SKM-1 (cell line): ENCODE data around the gene RIN1.
"Not testable (repeated sequence)": the region's sequence is repeated elsewhere in the genome, so short reads cannot be mapped to it uniquely, and the experiment has no call there.

Experiments used
- DNase-seq: peaks from one replicate; lab custom pipeline; 2025; ENCODE audit not compliant: unreplicated experiment; lab: John Stamatoyannopoulos, UW

RIN1 gene

DNA sequence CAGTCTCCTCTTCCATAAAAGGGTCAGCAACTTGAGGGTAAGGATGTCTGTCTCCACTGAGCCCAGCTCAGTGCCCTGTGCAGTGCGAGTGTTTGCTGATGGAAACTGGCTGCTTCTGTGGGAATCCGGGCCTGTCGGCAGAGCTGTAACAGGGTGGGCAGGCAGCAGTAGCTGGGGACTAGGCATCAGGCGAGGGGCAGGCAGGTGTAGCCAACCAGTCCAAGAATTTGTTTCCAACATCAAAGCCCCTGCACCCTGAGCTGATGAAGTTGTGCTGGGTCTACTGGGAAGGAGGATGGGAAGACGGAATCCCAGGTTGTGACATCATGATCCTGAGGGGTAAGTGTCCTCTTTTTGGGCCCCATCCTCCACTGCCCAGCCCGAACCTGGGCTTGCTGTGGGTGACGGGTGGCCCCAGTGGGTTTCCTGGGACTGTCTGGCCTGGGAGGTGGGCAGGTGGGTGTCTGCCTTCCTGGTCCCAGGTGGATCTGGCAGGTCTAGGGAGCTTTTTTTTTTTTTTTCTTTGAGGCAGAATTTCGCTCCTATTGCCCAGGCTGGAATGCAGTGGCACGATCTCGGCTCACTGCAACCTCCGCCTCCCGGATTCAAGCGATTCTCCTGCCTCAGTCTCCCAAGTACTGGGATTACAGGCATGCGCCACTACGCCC lies 24.3 kb upstream of the RIN1 start:
- no peak for DNase-seq

- no peak for DNase-seq
Observed at GRCh38 chr11:66359662-66360087, 23.4 kb upstream of the RIN1 start.

DNA sequence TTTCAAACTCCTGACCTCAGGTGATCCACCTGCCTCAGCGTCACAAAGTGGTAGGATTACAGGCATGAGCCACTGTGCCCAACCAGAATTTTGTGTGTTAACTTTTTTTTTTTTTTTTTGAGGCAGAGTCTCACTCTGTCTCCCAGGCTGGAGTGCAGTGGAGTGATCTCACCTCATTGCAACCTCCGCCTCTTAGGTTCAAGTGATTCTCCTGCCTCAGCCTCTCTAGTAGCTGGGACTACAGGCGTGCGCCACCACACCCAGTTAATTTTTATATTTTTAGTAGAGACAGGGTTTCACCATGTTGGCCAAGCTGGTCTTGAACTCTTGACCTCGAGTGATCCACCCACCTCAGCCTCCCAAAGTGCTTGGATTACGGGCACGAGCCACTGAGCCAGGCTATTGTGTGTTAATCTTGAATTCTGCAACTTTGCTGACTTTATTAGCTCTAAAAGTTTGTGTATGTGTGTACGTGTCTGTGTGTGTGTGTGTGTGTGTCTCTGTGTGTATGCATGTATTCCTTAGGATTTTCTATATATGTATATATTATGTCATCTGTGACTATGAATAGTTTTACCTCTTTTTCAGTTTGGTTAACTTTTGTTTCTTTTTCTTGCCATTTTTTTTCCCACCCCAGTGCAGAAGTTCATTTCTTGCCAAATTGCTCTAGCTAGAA lies 14.5 kb upstream of the RIN1 start:
- not testable (repeated sequence) for DNase-seq

GRCh38 chr11:66349084-66349386 lies 12.8 kb upstream of the RIN1 start:
- no peak for DNase-seq

DNA sequence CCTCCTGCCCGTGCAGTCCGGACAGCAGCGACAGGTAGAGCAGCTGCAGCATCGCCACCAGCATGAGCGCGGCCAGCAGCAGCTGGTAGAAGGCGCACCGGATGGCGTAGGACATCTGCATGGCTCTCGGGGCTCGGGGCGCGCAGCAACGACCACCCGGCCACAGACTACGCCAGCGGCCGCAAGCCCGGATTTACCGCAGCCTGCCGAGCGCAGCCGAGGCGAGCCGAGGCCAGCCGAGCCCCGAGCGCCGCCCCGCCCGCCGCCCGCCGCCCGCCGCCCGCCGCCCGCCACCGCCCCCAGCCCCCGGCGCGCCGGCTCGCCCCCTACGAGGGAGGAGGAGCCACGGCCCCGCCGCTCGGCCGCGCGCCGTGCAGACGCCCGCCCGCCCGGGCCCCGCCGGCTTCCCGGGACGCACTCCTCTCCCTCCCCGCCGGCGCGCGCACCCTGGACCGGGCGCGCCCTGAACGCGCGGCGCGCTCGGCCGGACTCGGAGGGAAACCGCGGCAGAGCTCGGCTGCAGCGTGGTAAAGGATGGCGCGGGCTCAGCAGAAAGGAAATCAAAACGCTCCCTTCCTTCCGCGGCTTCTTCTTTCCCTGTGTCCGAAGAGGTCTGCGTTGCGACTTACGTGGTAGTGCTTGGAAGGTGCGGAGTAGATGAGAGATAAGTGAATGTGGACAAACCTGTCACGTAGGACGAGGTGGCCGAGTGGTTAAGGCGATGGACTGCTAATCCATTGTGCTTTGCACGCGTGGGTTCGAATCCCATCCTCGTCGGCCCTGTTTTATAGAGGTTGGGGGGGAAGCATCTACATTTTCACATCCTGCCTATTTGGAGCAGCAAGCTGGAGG lies 11.4 kb upstream of the RIN1 start, which contains the start of gene B4GAT1:
TSS of gene B4GAT1 (minus strand) at position 205 of the 852 bp plus-strand sequence. CDS start at position 121, 84 bp downstream.
- peak; percentile 83 for DNase-seq

DNA sequence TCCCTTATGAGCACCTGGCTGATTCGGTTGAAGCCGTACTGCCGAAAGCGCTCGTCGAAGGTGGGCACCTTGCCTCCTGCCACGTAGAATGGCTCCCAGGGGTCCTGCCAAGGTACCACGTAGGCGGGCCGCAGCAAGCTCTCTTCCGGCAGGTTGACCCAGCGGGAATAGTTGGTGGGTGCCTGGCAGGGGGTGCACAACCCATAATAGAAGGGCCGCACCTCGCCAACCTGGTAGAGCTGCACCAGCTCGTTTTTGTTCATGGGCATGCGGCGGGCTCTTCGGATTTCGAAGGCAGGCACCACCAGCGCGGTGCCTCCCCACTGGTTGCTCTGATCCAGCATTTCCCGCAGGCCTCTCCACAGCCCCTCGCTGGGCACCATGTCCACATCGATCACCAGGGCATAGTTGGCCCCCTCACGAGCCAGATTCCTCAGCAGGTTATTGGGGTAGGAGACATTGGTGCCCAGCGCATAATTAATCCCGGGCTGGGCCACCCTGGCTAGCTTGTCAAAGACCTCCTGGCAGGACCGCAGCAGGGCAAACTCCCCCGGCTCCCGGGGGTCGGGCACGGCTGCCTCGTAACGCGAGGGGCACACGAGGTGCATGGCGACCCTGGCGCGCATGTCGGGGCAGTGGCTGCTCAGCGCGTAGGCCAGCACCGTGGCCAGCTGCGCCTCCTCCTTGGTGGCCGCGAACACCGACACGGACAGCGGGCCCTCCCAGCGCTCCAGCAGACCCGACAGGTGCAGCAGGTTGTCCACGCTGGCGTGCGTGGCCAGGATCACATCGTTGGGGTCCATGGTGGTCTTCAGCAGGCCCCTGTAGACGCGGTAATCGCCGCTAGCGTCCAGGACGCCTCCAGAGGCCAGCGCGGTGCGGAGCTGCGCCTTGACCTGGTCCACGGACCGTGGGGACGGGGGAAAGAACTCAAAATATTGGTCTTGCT lies 10.5 kb upstream of the RIN1 start:
- DNase-seq, result no peak

GRCh38 chr11:66345316-66345649 lies 9.0 kb upstream of the RIN1 start:
- DNase-seq, result no peak

- peak; percentile 81 for DNase-seq
Observed at GRCh38 chr11:66344550-66345315, 8.5 kb upstream of the RIN1 start, which contains the start of gene BRMS1. TSS of gene BRMS1 (minus strand) at chr11:66345104. CDS start at chr11:66342234, 2,870 bp downstream.

DNA sequence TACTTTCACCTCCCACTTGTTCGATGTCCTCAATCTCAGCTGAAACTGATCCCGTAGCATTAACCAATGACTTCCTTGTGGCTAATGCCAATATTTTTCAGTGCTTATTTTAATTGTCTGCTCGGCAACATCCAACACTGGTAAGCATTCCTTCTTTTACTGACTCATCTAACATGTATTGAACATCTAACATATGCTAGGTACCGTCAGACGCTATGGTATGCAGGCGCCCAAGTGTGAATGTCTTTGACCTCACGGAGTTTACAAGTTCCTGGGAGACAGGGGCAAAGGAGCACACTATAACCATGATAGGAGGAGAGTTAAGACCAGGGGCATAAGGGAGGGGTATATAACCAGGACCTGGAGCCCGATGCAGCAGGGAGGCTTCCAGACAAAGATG lies 6.9 kb upstream of the RIN1 start:
- DNase-seq, result no peak

DNA sequence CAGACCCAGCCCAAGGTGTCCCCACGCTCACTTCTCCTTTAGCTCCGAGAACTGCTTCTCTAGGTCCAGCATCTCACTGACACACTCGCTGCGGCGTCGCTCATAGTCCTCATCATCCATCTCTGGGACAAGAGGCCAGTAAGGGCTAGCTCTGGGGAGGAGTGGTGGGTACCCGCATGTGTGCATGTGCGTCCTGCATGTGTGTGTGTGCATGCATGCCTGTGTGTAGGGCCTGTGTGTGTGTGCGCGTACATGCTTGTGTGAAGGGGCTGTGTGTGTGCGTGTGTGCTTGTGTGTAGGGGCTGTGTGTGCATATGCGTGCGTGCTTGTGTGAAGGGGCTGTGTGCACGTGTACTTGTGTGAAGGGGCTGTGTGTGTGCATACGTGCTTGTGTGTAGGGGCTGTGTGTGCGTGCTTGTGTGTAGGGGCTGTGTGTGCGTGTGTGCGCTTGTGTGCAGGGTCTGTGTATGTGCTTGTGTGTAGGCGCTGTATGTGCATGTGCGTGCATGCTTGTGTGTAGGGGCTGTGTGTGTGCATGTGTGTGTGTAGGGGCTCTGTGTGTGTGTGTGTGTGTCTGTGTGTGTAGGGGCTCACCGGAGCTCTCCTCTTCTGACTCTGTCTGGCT lies 5.4 kb upstream of the RIN1 start:
- no peak for DNase-seq

DNA sequence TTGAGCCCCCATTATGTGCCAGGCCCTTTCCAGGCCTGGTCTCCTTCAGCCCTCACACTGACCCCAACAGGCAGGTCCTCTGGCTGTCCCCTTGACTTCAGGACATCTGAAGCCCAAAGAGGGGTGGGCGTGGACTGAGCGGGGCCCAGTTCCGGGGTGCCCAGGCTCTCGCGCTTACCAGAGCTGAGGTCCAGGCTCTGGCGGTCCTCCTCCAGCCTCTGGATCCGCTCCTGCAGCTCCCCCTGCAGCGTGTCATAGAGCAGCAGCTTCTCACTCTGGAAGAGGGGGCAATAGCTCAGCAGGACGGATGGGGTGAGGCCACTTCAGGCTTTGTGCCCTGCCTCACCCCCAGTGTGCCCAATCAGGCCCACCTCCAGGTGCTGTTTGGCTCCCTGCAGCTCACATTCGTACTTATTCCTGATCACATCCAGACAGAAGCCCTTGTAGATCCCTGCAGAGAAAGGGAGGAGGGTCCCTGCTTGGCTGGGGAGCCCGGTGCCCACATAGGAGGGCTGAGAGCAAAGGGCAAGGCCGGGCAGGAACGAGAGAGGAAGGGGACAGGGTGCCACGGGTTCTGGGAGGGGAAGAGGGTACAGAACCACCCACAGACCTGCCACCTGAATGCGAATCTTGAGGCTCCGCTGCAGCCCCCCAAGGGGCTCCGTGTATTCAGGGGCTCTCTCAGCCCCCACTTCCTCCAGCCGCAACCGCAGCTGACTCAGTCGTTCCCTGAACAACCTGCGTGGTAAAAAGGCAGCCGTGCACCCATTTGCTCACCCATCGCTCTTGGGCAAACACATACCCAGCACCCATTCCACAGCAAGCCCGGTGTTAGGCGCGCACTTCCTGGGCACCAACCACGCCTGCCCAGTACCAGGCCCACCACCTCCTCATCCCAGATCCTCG lies 4.6 kb upstream of the RIN1 start:
- DNase-seq, result no peak

GRCh38 chr11:66339686-66340483 lies 3.7 kb upstream of the RIN1 start:
- no peak for DNase-seq

DNA sequence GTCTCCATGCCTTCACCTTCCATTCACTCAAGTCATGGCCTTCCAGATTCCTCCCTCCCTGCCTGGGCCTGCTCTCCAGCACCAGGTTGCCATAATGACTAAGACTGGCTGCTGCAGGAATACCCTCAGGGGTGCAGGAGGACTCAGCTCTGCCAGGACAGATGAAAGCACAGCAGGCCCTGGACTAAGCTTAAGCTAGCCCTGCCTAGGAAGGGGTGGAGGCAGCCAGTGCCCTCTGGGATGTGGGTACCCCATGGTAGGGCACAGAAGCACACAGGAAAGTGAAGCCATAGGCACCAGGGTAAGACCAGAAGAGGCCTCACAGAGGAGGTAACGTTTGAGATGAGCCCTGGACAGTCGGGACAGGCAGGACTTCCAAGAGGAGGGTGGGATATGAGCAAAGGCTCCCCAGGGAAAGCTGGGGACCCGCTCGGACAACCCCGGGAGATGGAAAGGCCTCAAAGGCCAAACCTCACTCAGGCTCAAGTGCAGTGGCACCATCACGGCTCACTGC lies 3.0 kb upstream of the RIN1 start:
- no peak for DNase-seq

DNA sequence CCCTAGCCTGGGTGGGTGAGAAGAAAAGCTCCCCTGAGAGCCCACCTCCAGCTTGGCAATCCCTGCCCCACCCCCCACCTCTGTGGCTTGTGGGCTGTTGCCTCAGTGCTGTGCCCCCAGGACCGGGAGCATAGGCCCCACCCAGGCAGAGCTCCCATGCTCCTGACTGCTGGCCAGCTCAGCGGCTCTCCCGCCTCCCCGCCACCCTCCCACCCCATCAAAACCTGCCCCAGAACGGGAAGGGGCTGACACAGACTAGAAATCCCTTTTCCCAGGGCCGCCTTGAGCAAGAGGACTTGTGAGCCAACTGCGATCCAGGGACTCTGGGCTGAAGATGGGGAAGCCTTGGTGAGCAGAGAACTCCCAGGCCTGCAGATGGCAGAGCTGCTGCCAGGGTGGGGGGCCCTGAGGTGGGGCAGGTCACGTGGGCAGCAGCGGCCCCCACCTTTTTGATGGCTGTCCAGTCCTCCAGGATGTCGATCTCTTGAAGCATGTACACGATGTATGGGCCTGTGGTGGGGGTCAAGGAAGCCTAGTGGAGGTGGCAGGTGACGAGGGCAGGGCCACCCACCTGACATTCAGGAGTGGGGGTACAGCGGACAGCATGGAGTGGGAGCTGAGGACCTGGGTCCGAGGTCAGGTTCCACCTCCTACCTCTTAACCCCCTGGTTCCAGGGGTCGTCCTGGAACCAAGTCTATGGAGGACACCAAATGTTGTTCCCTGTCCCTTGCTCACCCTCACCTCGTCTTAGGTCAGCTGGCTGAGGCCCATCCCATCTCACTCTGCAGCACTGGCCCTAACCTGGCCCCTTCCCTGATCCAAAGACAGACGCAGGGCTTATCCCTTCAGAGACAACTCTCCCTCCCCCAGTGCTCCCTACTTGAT lies 2.3 kb upstream of the RIN1 start:
- DNase-seq, result no peak

GRCh38 chr11:66337103-66337899 lies 1.1 kb upstream of the RIN1 start:
- DNase-seq, result no peak
